K562 (cell line): ENCODE measurements around the gene MYB. TPM values are rescaled to one million over a fixed set of nuclear protein-coding genes. Genes with fewer than 3 reads are reported as not detected.

Experiments used
- ATF7 ChIP-seq: fragments of 450-650 bp; IDR thresholded peaks from 2 replicates; pipeline ENCODE4 v1.7.1; 2014; ENCODE audit warnings: mild to moderate bottlenecking, moderate library complexity
- BRD4 ChIP-seq: fragments of 200-600 bp; sonication (generic); IDR thresholded peaks from 2 replicates; pipeline ENCODE4 v1.6.1; 2017; ENCODE audit warnings: inconsistent platforms
- BRF1 ChIP-seq: IDR thresholded peaks from 3 replicates; pipeline ENCODE4 v1.6.1; 2011; ENCODE audit warnings: borderline replicate concordance, mild to moderate bottlenecking; ENCODE audit not compliant: insufficient read length; ENCODE audit errors: extremely low read depth
- CAMTA2 ChIP-seq: fragments of 250-450 bp; sonication (Bioruptor Pico); conservative IDR thresholded peaks from 2 replicates; pipeline ENCODE4 v1.5.1; 2022
- FOSL1 ChIP-seq: fragments of 200-800 bp; sonication (Bioruptor generic); conservative IDR thresholded peaks from 2 replicates; pipeline ENCODE4 v1.6.1; 2016; ENCODE audit warnings: missing genetic modification characterization, missing compliant biosample characterization
- RFX5 ChIP-seq: IDR thresholded peaks from 2 replicates; pipeline ENCODE4 v1.6.1; 2011; ENCODE audit warnings: low read depth, mild to moderate bottlenecking, improper control_type of control experiment, low read length
- STAG1 ChIP-seq: sonication (generic); formaldehyde crosslinking; IDR thresholded peaks from 2 replicates; pipeline ENCODE4 v1.5.0; 2020; ENCODE audit warnings: missing genetic modification reagents, borderline replicate concordance
- TAF9B ChIP-seq: fragments of 450-650 bp; IDR thresholded peaks from 2 replicates; pipeline ENCODE4 v1.6.1; 2018; ENCODE audit warnings: mild to moderate bottlenecking; ENCODE audit not compliant: partially characterized antibody
- TGIF2 ChIP-seq: sonication (generic); formaldehyde crosslinking; IDR thresholded peaks from 2 replicates; pipeline ENCODE4 v1.8.1; 2022; ENCODE audit warnings: mild to moderate bottlenecking, missing genetic modification reagents, moderate library complexity
- ZNF217 ChIP-seq: sonication (generic); formaldehyde crosslinking; IDR thresholded peaks from 2 replicates; pipeline ENCODE4 v1.8.0; 2022; ENCODE audit warnings: mild to moderate bottlenecking, missing genetic modification reagents
- polyA plus RNA-seq, 8 experiments: library from polyadenylated mRNA; depleted of rRNA in 4 of 8; stranded (reverse) in 5 of 8; unstranded in 3 of 8; fragments of >200 nt; fragmentation: Nextera tagmentation in 2 of 8; fragmentation: Illumina TruSeq in 1 of 8; extraction: Ambion mirVana in 2 of 8; extraction: Trizol in 1 of 8; gene quantifications; 2 replicates each; pipeline versions ENCODE4 v1.2.1 to v1.2.3, GENCODE V29; 2011 to 2014; ENCODE audit warnings: inconsistent platforms in 1 of 8, missing spikeins in 1 of 8
- total RNA-seq, 7 experiments: library from RNA; depleted of rRNA in 6 of 7; stranded (reverse); fragments of >200 nt in 6 of 7; fragmentation: Illumina TruSeq in 2 of 7; extraction: Trizol in 2 of 7; gene quantifications; 2 replicates each; pipeline versions ENCODE4 v1.2.1 to v1.2.3, GENCODE V29; 2011 to 2021; ENCODE audit warnings: low replicate concordance in 1 of 7
- TF ChIP-seq, protein P1 (sequence below): fragments of 450-650 bp; IDR thresholded peaks from one replicate; pipeline ENCODE4 v1.6.1; 2018; ENCODE audit warnings: mild to moderate bottlenecking, moderate library complexity; ENCODE audit not compliant: partially characterized antibody
- TF ChIP-seq, protein P2 (sequence below): fragments of 250-450 bp; sonication (Bioruptor Pico); IDR thresholded peaks from 2 replicates; pipeline ENCODE4 v1.5.0; 2021; ENCODE audit warnings: mild to moderate bottlenecking, borderline replicate concordance
- TF ChIP-seq, protein P3 (sequence below): fragments of 250-450 bp; sonication (Bioruptor Pico); IDR thresholded peaks from 2 replicates; pipeline ENCODE4 v1.5.0; 2022; ENCODE audit warnings: mild to moderate bottlenecking
- TF ChIP-seq, protein P4 (sequence below): fragments of 250-450 bp; sonication (Bioruptor Pico); IDR thresholded peaks from 2 replicates; pipeline ENCODE4 v1.5.0; 2020; ENCODE audit warnings: mild to moderate bottlenecking, borderline replicate concordance
- TF ChIP-seq, protein P5 (sequence below): fragments of 450-650 bp; IDR thresholded peaks from 2 replicates; pipeline ENCODE4 v1.7.1; 2018; ENCODE audit warnings: mild to moderate bottlenecking, low read depth; ENCODE audit not compliant: partially characterized antibody

MYB gene
- total and polyA plus RNA-seq, 9 of the 15 experiments (the other 6 are each of a cell fraction or from before 2014, with no cell fraction given) = 35.8 to 218 (median 140) TPM

DNA sequence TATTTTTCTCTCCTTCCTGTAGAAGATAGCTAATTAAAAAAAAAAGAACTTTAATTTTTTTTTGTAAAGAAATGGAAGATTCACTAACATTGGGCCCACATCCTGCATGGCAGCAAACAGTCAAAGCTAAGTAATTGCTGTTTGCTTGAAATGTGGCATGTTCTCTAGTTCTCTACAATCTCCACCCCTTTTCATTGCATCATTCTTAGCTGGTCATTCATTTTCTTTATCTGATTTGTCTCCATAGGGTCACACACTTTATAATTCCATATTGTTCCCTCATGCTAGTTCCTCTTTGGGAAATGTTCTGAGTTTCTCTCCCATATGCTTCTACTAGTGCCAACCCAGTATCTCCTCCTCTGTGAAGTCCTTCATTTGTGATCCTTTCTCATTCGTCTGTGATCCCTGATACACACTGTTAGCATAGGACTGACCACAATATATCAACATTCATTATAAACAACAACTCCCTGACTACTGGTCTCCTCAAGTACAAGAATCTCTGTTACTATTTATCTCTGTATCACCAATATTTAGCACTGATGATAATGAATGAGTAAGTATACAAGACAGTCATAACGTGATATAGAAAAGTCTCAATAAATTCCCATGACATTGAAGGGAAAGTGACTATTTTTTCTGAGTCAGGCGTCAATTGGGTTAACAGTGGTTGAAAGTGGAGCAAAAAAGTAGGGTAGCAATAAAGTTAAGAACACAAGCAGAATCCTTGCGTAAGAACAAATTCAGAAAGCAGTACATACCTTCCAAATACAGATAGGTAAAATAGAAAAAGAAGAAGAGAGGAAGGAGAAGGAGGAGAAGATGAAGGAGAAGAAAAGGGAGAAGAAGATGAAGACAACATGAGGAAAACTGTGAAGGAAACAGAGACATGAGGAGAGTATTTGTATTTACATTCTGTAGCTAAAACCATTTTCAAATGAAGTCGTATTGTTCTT is 33.2 kb upstream of the MYB start (continued):
- no peak for TF ChIP-seq ZNF217 (CRISPR knock-in tag)
- TF ChIP-seq, protein P1, sequence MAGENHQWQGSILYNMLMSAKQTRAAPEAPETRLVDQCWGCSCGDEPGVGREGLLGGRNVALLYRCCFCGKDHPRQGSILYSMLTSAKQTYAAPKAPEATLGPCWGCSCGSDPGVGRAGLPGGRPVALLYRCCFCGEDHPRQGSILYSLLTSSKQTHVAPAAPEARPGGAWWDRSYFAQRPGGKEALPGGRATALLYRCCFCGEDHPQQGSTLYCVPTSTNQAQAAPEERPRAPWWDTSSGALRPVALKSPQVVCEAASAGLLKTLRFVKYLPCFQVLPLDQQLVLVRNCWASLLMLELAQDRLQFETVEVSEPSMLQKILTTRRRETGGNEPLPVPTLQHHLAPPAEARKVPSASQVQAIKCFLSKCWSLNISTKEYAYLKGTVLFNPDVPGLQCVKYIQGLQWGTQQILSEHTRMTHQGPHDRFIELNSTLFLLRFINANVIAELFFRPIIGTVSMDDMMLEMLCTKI = no peak
- peak; percentile 67; the same call in 1 of the 2 replicates for TF ChIP-seq BRD4
- no peak for TF ChIP-seq TGIF2 (CRISPR knock-in tag)
- TF ChIP-seq, protein P2, sequence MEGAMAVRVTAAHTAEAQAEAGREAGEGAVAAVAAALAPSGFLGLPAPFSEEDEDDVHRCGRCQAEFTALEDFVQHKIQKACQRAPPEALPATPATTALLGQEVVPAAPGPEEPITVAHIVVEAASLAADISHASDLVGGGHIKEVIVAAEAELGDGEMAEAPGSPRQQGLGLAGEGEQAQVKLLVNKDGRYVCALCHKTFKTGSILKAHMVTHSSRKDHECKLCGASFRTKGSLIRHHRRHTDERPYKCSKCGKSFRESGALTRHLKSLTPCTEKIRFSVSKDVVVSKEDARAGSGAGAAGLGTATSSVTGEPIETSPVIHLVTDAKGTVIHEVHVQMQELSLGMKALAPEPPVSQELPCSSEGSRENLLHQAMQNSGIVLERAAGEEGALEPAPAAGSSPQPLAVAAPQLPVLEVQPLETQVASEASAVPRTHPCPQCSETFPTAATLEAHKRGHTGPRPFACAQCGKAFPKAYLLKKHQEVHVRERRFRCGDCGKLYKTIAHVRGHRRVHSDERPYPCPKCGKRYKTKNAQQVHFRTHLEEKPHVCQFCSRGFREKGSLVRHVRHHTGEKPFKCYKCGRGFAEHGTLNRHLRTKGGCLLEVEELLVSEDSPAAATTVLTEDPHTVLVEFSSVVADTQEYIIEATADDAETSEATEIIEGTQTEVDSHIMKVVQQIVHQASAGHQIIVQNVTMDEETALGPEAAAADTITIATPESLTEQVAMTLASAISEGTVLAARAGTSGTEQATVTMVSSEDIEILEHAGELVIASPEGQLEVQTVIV (CRISPR knock-in tag) = no peak
- TF ChIP-seq, protein P3, sequence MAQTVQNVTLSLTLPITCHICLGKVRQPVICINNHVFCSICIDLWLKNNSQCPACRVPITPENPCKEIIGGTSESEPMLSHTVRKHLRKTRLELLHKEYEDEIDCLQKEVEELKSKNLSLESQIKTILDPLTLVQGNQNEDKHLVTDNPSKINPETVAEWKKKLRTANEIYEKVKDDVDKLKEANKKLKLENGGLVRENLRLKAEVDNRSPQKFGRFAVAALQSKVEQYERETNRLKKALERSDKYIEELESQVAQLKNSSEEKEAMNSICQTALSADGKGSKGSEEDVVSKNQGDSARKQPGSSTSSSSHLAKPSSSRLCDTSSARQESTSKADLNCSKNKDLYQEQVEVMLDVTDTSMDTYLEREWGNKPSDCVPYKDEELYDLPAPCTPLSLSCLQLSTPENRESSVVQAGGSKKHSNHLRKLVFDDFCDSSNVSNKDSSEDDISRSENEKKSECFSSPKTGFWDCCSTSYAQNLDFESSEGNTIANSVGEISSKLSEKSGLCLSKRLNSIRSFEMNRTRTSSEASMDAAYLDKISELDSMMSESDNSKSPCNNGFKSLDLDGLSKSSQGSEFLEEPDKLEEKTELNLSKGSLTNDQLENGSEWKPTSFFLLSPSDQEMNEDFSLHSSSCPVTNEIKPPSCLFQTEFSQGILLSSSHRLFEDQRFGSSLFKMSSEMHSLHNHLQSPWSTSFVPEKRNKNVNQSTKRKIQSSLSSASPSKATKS (CRISPR knock-in tag) = no peak
- no peak for TF ChIP-seq BRF1
- no peak for TF ChIP-seq CAMTA2 (CRISPR knock-in tag)
- TF ChIP-seq, protein P4, sequence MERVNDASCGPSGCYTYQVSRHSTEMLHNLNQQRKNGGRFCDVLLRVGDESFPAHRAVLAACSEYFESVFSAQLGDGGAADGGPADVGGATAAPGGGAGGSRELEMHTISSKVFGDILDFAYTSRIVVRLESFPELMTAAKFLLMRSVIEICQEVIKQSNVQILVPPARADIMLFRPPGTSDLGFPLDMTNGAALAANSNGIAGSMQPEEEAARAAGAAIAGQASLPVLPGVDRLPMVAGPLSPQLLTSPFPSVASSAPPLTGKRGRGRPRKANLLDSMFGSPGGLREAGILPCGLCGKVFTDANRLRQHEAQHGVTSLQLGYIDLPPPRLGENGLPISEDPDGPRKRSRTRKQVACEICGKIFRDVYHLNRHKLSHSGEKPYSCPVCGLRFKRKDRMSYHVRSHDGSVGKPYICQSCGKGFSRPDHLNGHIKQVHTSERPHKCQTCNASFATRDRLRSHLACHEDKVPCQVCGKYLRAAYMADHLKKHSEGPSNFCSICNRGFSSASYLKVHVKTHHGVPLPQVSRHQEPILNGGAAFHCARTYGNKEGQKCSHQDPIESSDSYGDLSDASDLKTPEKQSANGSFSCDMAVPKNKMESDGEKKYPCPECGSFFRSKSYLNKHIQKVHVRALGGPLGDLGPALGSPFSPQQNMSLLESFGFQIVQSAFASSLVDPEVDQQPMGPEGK (CRISPR knock-in tag) = no peak
- peak; percentile 92 for TF ChIP-seq ATF7
- TF ChIP-seq RFX5 = no peak
- no peak for TF ChIP-seq TAF9B
- no peak for TF ChIP-seq STAG1 (CRISPR knock-in tag)
- TF ChIP-seq FOSL1 (tag) = peak; percentile 61
- TF ChIP-seq, protein P5, sequence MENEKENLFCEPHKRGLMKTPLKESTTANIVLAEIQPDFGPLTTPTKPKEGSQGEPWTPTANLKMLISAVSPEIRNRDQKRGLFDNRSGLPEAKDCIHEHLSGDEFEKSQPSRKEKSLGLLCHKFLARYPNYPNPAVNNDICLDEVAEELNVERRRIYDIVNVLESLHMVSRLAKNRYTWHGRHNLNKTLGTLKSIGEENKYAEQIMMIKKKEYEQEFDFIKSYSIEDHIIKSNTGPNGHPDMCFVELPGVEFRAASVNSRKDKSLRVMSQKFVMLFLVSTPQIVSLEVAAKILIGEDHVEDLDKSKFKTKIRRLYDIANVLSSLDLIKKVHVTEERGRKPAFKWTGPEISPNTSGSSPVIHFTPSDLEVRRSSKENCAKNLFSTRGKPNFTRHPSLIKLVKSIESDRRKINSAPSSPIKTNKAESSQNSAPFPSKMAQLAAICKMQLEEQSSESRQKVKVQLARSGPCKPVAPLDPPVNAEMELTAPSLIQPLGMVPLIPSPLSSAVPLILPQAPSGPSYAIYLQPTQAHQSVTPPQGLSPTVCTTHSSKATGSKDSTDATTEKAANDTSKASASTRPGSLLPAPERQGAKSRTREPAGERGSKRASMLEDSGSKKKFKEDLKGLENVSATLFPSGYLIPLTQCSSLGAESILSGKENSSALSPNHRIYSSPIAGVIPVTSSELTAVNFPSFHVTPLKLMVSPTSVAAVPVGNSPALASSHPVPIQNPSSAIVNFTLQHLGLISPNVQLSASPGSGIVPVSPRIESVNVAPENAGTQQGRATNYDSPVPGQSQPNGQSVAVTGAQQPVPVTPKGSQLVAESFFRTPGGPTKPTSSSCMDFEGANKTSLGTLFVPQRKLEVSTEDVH = no peak
